B cell (primary cell): ENCODE results near the gene VTI1A. TPM values are rescaled to one million over a fixed set of nuclear protein-coding genes. Genes with fewer than 3 reads are reported as not detected.
"Not testable (repeated sequence)": the region's sequence is repeated elsewhere in the genome, so short reads cannot be mapped to it uniquely, and the experiment has no call there.

Experiments
- ATAC-seq: fragments of 200-7000 bp; cut with Tn5 transposase; one replicate; pipeline ENCODE4 v1.10.0; 2021; ENCODE audit warnings: low read depth, mild to moderate bottlenecking, moderate number of reproducible peaks, moderate library complexity
- CTCF ChIA-PET: fragments of 350-600 bp; sonication (Branson Sonifier 250); formaldehyde crosslinking; loops from one replicate; lab custom pipeline; 2021; ENCODE audit warnings: antibody characterized with exemption, inconsistent platforms; lab: Charles Lee
- POLR2A ChIA-PET: fragments of 350-600 bp; sonication (Branson Sonifier 250); formaldehyde crosslinking; loops from one replicate; lab custom pipeline; 2021; ENCODE audit warnings: antibody characterized with exemption; lab: Charles Lee
- DNase-seq: peaks from one replicate; pipeline ENCODE4 v3.0.0; 2013
- H2AFZ ChIP-seq: 2 replicates; pipeline ENCODE4 v1.6.1; 2012; ENCODE audit warnings: mild to moderate bottlenecking, low read depth, low read length; ENCODE audit not compliant: insufficient read depth, poor library complexity, severe bottlenecking
- H3K27ac ChIP-seq, 2 donors: 1 replicate in 1 of 2; 2 replicates in 1 of 2; pipeline ENCODE4 v1.5.1; 2012 to 2013; ENCODE audit warnings: low read length in 2 of 2, mild to moderate bottlenecking in 2 of 2, moderate library complexity in 1 of 2
- H3K27me3 ChIP-seq, 4 experiments: fragments of 200-600 bp in 1 of 4; sonication (generic) in 1 of 4; replicated peaks in 1 of 4; 1 replicate in 2 of 4; 2 replicates in 2 of 4; pipeline versions ENCODE4 v1.6.1 to v1.7.0; 2013 to 2016; ENCODE audit warnings: low read length in 3 of 4, mild to moderate bottlenecking in 2 of 4, mixed read lengths in 1 of 4, moderate library complexity in 1 of 4; ENCODE audit not compliant: insufficient read depth in 4 of 4, control insufficient read depth in 3 of 4; ENCODE audit errors: control extremely low read depth in 1 of 4
- H3K36me3 ChIP-seq, 2 experiments: replicated peaks in 1 of 2; 1 replicate in 1 of 2; 2 replicates in 1 of 2; pipeline versions ENCODE4 v1.6.1 to v1.7.1; 2013; ENCODE audit warnings: low read length in 1 of 2; ENCODE audit not compliant: insufficient read depth in 2 of 2, control insufficient read depth in 1 of 2; ENCODE audit errors: control extremely low read depth in 1 of 2, extremely low read depth in 1 of 2
- H3K4me1 ChIP-seq, 2 donors: fragments of 200-600 bp in 1 of 2; sonication (generic) in 1 of 2; 1 replicate in 1 of 2; 2 replicates in 1 of 2; pipeline versions ENCODE4 v1.5.1 to v1.6.1; 2013 to 2017; ENCODE audit warnings: low read length in 2 of 2; ENCODE audit not compliant: control insufficient read depth in 2 of 2, insufficient read depth in 2 of 2
- H3K4me2 ChIP-seq: replicated peaks from 2 replicates; pipeline ENCODE3; 2012; ENCODE audit warnings: mild to moderate bottlenecking, low read depth, low read length; ENCODE audit not compliant: poor library complexity, severe bottlenecking
- H3K4me3 ChIP-seq, 5 experiments: fragments of 200-600 bp in 1 of 5; sonication (generic) in 1 of 5; 1 replicate in 3 of 5; 2 replicates in 2 of 5; pipeline versions ENCODE4 v1.5.1 to v1.7.0; 2011 to 2016; ENCODE audit warnings: low read length in 4 of 5, mild to moderate bottlenecking in 4 of 5, low read depth in 2 of 5, control low read depth in 1 of 5, moderate library complexity in 1 of 5; ENCODE audit not compliant: insufficient read depth in 1 of 5; ENCODE audit errors: control extremely low read depth in 1 of 5, extremely low read depth in 1 of 5
- H3K79me2 ChIP-seq: fragments of 200-600 bp; sonication (generic); one replicate; pipeline ENCODE4 v1.6.0; 2016; ENCODE audit warnings: low read length; ENCODE audit not compliant: control insufficient read depth, insufficient read depth
- H3K9ac ChIP-seq: fragments of 200-600 bp; sonication (generic); 2 replicates; pipeline ENCODE4 v1.6.1; 2017; ENCODE audit warnings: mild to moderate bottlenecking, low read length, moderate library complexity
- H3K9me3 ChIP-seq, 3 donors: one replicate each; pipeline versions ENCODE4 v1.6.1 to v1.7.1; 2013; ENCODE audit warnings: low read length in 2 of 3; ENCODE audit not compliant: control insufficient read depth in 2 of 3, insufficient read depth in 1 of 3; ENCODE audit errors: control extremely low read depth in 1 of 3
- H4K20me1 ChIP-seq: 2 replicates; pipeline ENCODE4 v1.6.0; 2012; ENCODE audit warnings: mild to moderate bottlenecking, low read length; ENCODE audit not compliant: insufficient read depth, control insufficient read depth, poor library complexity, severe bottlenecking
- H3K27ac Mint-ChIP-seq: one replicate; pipeline ENCODE4 v1.8.0; 2021; ENCODE audit warnings: mixed read lengths
- H3K27me3 Mint-ChIP-seq: one replicate; pipeline ENCODE4 v1.8.0; 2021; ENCODE audit warnings: mixed read lengths
- H3K4me1 Mint-ChIP-seq: one replicate; pipeline ENCODE4 v1.8.0; 2021; ENCODE audit warnings: mixed read lengths
- H3K4me3 Mint-ChIP-seq: one replicate; pipeline ENCODE4 v1.8.0; 2021; ENCODE audit warnings: mixed read lengths
- H3K9me3 Mint-ChIP-seq: one replicate; pipeline ENCODE4 v1.8.0; 2022; ENCODE audit warnings: mixed read lengths; ENCODE audit not compliant: insufficient read depth
- EZH2 ChIP-seq: IDR thresholded peaks from 2 replicates; pipeline ENCODE4 v1.6.1; 2012; ENCODE audit warnings: borderline replicate concordance, low read depth, mild to moderate bottlenecking, moderate library complexity, low read length; ENCODE audit not compliant: insufficient read depth, poor library complexity, severe bottlenecking
- WGBS: methylation state at CpG from one replicate; pipeline ENCODE4 v1.1.5; 2013; ENCODE audit warnings: missing lambda C conversion rate; ENCODE audit not compliant: insufficient coverage; 5-methylcytosine and 5-hydroxymethylcytosine counted together
- intact Hi-C: fragments of 100-400 bp; cut with micrococcal nuclease; formaldehyde crosslinking; loops from one replicate; pipeline ENCODE4 v1.10.0; 2022
- polyA plus RNA-seq: library from polyadenylated mRNA; depleted of rRNA; stranded (reverse); fragments of >200 nt; gene quantifications from 2 replicates; pipeline ENCODE4 v1.2.3, GENCODE V29; 2012
- total RNA-seq, 2 donors: library from RNA; stranded (reverse); fragments of 120-200 nt in 1 of 2; gene quantifications; 1 replicate in 1 of 2; 2 replicates in 1 of 2; pipeline versions ENCODE4 v1.2.3 to v1.2.4, GENCODE V29; 2013 to 2022

The VTI1A gene
- total and polyA plus RNA-seq, 2 donors (not counting 1 experiment from before 2014, with no cell fraction given): 20.0 to 84.1 TPM

DNA sequence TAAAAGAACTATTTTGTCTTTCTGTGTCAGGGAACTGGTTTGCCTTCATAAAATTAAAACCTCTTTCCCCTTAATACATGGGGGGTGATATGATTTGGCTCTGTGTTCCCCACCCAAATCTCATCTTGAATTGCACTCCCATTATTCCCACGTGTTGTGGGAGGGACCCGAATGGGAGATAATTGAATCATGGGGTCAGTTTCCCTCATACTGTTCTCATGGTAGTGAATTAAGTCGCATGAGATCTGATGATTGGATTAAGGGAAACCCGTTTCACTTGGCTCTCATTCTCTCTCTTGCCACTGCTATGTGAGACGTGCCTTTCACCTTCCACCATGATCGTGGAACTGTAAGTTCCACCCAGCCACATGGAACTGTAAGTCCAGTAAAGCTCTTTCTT lies 142.1 kb downstream of the VTI1A start:
- H3K27ac ChIP-seq: no peak overlapping the region
- CTCF ChIA-PET: interaction anchor here (0.6 to 0.9 kb wide), 2 partner anchors 20 to 236 kb away, joined by 3 to 4 read pairs; no protein-coding TSS in a partner anchor
- Mint-ChIP-seq H3K4me1 (no peaks in the 10 kb centered on the region), H3K4me3 (no peak overlapping the region), H3K27ac (no peak overlapping the region), H3K27me3 (no peaks in the 10 kb centered on the region), H3K9me3 (no peaks in the 10 kb centered on the region)
- H3K79me2 ChIP-seq: no peaks in the 10 kb centered on the region
- no peak overlapping the region for H3K9ac ChIP-seq
- POLR2A ChIA-PET: interaction anchor here (0.6 kb wide), 1 partner anchor 1955 kb away, joined by 3 read pairs; no protein-coding TSS in a partner anchor
- intact Hi-C loops: no loop called here
- peaks cover 1 to 11% of the 10 kb centered on the region in 2 experiments for H3K36me3 ChIP-seq
- DNase-seq (no peak), ATAC-seq (no peak)
- no peaks in the 10 kb centered on the region for H3K27me3 ChIP-seq
- no peak overlapping the region for H3K4me2 ChIP-seq
- no peak overlapping the region for H3K4me3 ChIP-seq
- 100% methylated on average over 2 of the region's 6 CpGs for WGBS
- no peaks in the 10 kb centered on the region for H4K20me1 ChIP-seq
- H3K4me1 ChIP-seq: no peaks in the 10 kb centered on the region
- H3K9me3 ChIP-seq: no peaks in the 10 kb centered on the region
- no peak overlapping the region for H2AFZ ChIP-seq
- TF ChIP-seq EZH2: no peak

DNA sequence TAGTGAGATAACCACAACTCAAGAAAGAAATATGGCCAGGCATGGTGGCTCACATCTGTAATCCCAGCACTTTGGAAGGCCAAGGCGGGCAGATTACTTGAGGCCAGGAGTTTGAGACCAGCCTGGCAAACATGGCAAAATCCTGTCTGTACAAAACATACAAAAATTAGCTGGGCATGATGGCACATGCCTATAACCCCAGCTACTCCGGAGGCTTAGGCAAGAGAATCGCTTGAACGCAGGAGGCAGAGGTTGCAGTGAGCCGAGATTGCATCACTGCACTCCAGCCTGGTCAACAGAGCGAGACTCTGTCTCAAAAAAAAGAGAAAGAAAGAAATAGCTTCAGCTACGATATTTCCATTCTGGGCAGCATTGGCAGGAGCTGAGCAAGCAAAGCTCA lies 143.8 kb downstream of the VTI1A start:
- H3K9ac ChIP-seq, H3K27ac ChIP-seq, H3K4me1 ChIP-seq, CTCF ChIA-PET, H3K36me3 ChIP-seq, ATAC-seq, H3K4me2 ChIP-seq, H3K27me3 Mint-ChIP-seq, POLR2A ChIA-PET, H3K9me3 Mint-ChIP-seq, H3K4me3 ChIP-seq, H3K79me2 ChIP-seq, intact Hi-C loops, H2AFZ ChIP-seq, H3K27me3 ChIP-seq, DNase-seq, H4K20me1 ChIP-seq, H3K27ac Mint-ChIP-seq, H3K9me3 ChIP-seq, H3K4me1 Mint-ChIP-seq, H3K4me3 Mint-ChIP-seq: not testable (repeated sequence)
- 97% methylated on average over 7 of the region's 7 CpGs for WGBS
